ENCODE data around the gene OR10A6. TPM values are rescaled to one million over a fixed set of nuclear protein-coding genes. Genes with fewer than 3 reads are reported as not detected.
A peak's percentile ranks its signal among the peaks of the same experiment; 100 is the strongest.

Gene OR10A6
- polyA plus RNA-seq, 1 of the 3 experiments (the other 2 are of a cell fraction): not detected

DNA sequence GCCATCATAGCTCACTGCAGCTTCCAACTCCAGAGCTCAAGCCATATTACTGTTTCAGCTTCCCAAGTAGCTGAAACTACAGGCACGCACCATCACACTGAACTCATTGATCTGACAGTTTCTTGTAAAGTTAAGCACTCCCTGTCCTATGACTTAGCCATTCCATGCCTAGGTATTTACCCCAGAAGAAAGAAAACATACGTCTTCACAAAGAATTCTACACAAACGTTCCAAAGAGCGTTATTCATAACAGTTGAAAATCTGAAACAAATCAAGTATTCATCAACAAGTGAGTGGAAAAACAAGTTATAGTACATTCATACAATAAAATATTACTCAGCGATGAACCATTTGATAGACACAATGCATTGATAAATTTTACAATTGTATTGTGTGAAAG, 41.9 kb upstream of the OR10A6 start:
- Histone ChIP-seq H3K4me3 (ENCODE audit: low read depth in 2 of 2, low read length in 1 of 2) (no peak overlapping the region), H4K20me1 (ENCODE audit: insufficient read depth) (no peaks in the 10 kb centered on the region), H3K4me2 (no peak overlapping the region), H2AFZ (ENCODE audit: low read depth) (peak overlapping the region; percentile 9), H3K27me3 (ENCODE audit: insufficient read depth) (no peaks in the 10 kb centered on the region), H3K79me2 (ENCODE audit: insufficient read depth) (no peaks in the 10 kb centered on the region), H3K36me3 (replicated peaks in 1 of 2; ENCODE audit: control insufficient read depth in 1 of 2, insufficient read depth in 2 of 2, low read length in 1 of 2) (no peaks in the 10 kb centered on the region), H3F3A (replicated peaks; ENCODE audit: insufficient read depth) (peaks cover 22% of the 10 kb centered on the region), H3K9ac (no peak overlapping the region), H3K9me2 (no peaks in the 10 kb centered on the region), H3K27ac (ENCODE audit: low read depth in 2 of 2, low read length in 1 of 2) (peak overlapping the region in 1 of 2 experiments; percentile 14; a peak in 2 of 4 replicates), H3K9me3 (no peaks in the 10 kb centered on the region), H3K4me1 (ENCODE audit: control insufficient read depth in 1 of 2, insufficient read depth in 2 of 2, low read depth in 1 of 2, low read length in 1 of 2) (no peaks in the 10 kb centered on the region)
- ChIA-PET CTCF (no interaction called here), POLR2A (no interaction called here)
- 40% methylated on average over 5 of the region's 5 CpGs for WGBS (ENCODE audit: low lambda C conversion rate)
- TF ChIP-seq MXI1 (IDR thresholded peaks at IDR 0.05; ENCODE audit: low read depth, low read length) (no peak), FOSL2 (IDR thresholded peaks at IDR 0.05; ENCODE audit: borderline replicate concordance, low read depth) (peak; percentile 21; the same call in 1 of the 2 replicates), JUND (IDR thresholded peaks at IDR 0.05) (peak; percentile 29; the same call in 1 of the 2 replicates), PBX3 (IDR thresholded peaks at IDR 0.05) (0 out of 2 replicates have a peak, but pooled peaks have one; percentile 13), POLR2AphosphoS5 (IDR thresholded peaks at IDR 0.05; ENCODE audit: low read depth, low read length) (no peak), FOXM1 (IDR thresholded peaks at IDR 0.05; ENCODE audit: low read depth) (no peak), TCF12 (IDR thresholded peaks at IDR 0.05) (peak; percentile 59), EP300 (IDR thresholded peaks at IDR 0.05; ENCODE audit: borderline replicate concordance in 1 of 2, low read depth in 1 of 2, low read length in 1 of 2) (peak in 1 of 2 experiments; percentile 10; a peak in 1 of 4 replicates)
- TF ChIP-seq, protein P1, sequence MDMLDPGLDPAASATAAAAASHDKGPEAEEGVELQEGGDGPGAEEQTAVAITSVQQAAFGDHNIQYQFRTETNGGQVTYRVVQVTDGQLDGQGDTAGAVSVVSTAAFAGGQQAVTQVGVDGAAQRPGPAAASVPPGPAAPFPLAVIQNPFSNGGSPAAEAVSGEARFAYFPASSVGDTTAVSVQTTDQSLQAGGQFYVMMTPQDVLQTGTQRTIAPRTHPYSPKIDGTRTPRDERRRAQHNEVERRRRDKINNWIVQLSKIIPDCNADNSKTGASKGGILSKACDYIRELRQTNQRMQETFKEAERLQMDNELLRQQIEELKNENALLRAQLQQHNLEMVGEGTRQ (IDR thresholded peaks at IDR 0.05; ENCODE audit: borderline replicate concordance, low read depth, low read length): no peak
- no peak for DNase-seq

- no peak overlapping the region; the same call in 1 of the 2 replicates for H2AFZ ChIP-seq (ENCODE audit: low read depth)
- H3K4me3 ChIP-seq (ENCODE audit: low read depth in 2 of 2, low read length in 1 of 2): no peak overlapping the region
- no peak for TF ChIP-seq FOXM1 (IDR thresholded peaks at IDR 0.05; ENCODE audit: low read depth)
- H3K36me3 ChIP-seq (replicated peaks in 1 of 2; ENCODE audit: control insufficient read depth in 1 of 2, insufficient read depth in 2 of 2, low read length in 1 of 2): no peaks in the 10 kb centered on the region
- no peaks in the 10 kb centered on the region for H3K4me1 ChIP-seq (ENCODE audit: control insufficient read depth in 1 of 2, insufficient read depth in 2 of 2, low read depth in 1 of 2, low read length in 1 of 2)
- H3F3A ChIP-seq (replicated peaks; ENCODE audit: insufficient read depth): peaks cover 11% of the 10 kb centered on the region
- no peaks in the 10 kb centered on the region for H4K20me1 ChIP-seq (ENCODE audit: insufficient read depth)
- DNase-seq: no peak
- H3K27me3 ChIP-seq (ENCODE audit: insufficient read depth): no peaks in the 10 kb centered on the region
- no peak overlapping the region for H3K9ac ChIP-seq
- no peaks in the 10 kb centered on the region for H3K9me2 ChIP-seq
- H3K9me3 ChIP-seq: no peaks in the 10 kb centered on the region
- CTCF ChIA-PET: no interaction called here
- no peak overlapping the region for H3K27ac ChIP-seq (ENCODE audit: low read depth in 2 of 2, low read length in 1 of 2)
- POLR2A ChIA-PET: no interaction called here
- no peaks in the 10 kb centered on the region for H3K79me2 ChIP-seq (ENCODE audit: insufficient read depth)
- no peak overlapping the region for H3K4me2 ChIP-seq
These were observed 40.8 kb upstream of the OR10A6 start for GRCh38 chr11:7971846-7972245.
